Activated CD8-positive, alpha-beta memory T cell treated with anti-CD3 and anti-CD28 coated beads, Interleukin-2, amount 50 U/mL, for 4 hours (primary cell): Measurements from ENCODE around the gene LHX1.

ENCODE experiments used
- DNase-seq: peaks from one replicate; pipeline ENCODE4 v3.0.0-alpha.2; 2020

Gene LHX1

DNA sequence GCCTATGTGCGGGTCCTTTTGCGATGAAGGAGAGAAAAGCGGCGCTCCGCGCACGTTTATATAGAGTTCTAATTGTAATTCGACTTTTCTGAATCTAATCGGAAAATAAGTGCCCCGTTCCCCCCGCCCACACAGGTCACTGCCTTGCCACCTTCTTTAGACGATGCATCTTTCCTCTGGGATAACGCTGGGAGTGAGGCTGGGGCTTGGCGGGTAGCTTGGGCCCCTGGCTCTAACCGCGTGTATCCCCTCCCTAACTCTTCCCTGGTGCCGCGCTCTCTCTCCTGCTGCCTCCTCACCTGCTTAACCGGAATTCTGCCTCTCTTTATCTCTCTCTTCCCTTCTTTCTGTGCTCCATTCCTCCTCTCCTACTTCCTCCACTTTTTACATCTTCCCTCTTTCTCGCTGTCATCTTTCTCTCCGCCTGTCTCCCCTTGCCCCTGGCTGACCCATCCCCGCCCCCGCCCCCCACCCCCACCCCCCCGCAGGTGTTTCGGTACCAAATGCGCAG lies 2.6 kb downstream of the LHX1 start:
- DNase-seq: no peak

DNA sequence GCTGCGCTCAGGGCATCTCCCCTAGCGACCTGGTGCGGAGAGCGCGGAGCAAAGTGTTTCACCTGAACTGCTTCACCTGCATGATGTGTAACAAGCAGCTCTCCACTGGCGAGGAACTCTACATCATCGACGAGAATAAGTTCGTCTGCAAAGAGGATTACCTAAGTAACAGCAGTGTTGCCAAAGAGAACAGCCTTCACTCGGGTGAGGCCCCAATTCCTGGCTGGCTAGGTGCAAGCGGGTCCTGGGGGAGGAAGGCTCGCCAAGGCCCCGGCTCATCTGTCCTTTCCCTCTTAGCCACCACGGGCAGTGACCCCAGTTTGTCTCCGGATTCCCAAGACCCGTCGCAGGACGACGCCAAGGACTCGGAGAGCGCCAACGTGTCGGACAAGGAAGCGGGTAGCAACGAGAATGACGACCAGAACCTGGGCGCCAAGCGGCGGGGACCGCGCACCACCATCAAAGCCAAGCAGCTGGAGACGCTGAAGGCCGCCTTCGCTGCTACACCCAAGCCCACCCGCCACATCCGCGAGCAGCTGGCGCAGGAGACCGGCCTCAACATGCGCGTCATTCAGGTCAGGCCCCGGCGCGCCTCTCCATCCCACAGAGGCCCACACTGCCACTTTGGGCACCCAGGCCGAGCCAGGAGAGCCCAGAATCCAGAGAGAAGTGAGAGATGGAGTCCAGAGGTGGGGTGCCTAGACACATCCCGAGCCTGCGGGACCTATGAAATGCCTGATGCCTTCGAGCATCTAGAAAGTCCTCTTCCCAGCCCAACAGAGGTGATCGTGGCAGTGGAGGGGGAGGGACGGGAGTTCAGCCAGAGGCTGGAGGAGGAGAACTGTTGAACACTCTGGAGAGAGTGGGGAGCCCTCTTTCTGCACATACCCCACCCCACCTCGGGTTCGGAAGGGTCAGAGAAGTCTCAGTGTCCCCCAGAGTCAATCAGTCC lies 3.3 kb downstream of the LHX1 start:
- no peak for DNase-seq

DNA sequence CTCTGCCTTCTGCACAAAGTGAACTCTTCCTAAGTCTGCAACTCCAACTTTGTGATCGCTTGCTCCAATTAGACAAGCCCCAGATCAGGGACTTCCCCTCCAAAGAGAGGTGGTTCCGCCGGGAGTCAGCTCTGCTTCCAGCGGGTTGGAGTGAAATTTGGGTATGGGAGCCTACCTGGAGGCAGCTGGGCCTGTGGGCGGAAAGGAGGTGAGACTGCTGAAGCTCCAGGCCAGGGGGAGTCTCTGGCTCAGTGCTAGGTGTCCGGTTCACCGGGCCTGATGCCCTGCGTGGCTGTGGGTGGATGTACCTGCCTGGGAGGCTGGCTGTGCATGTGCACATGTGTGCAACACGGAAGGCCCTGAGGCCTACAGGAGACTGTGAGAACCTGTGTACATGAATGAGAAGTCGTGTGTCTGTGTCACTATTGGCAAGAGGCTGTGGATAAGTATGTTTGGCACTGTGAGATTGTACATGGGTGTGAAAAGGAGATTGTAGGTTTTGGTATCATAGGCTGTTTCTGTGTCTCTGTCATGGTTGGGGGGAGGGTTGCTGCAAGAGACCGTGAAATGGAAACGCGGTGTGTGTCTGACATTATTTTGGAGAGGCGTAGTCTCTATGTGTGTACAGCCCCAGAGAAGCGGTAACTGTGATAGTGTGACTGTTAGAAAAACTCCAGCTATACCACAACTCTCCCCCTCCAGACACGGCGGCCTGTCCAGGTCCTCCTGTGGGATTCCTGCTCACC lies 4.2 kb downstream of the LHX1 start:
- no peak for DNase-seq

DNA sequence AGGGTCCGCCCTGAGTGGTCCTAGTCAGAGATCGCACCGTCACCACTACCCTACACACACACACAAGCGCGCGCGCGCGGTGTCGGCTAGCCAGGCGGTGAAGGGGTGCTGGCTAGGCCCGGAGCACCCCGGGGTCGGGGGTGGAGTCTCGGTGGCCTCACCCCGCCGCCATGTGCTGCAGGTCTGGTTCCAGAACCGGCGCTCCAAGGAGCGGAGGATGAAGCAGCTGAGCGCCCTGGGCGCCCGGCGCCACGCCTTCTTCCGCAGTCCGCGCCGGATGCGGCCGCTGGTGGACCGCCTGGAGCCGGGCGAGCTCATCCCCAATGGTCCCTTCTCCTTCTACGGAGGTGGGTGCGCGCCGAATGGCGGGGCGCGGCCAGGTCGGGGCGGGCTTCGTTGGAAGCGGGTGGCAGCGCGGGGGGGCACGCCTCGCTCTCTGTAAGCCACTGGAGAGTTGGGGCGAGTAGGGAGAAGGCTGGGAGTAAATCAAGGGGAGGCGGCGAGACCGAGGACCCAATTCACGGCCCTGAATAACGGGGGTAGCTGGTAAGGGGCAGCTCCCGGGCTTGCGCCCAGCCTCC lies 4.8 kb downstream of the LHX1 start:
- no peak for DNase-seq

DNA sequence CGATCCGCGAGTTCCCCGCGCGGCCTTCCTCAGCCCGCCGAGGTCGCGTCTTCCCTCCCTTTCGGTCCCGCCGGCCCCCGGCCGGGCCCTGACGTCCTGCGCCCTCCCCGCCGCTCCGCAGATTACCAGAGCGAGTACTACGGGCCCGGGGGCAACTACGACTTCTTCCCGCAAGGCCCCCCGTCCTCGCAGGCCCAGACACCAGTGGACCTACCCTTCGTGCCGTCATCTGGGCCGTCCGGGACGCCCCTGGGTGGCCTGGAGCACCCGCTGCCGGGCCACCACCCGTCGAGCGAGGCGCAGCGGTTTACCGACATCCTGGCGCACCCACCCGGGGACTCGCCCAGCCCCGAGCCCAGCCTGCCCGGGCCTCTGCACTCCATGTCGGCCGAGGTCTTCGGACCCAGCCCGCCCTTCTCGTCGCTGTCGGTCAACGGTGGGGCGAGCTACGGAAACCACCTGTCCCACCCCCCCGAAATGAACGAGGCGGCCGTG lies 5.4 kb downstream of the LHX1 start:
- no peak for DNase-seq

DNA sequence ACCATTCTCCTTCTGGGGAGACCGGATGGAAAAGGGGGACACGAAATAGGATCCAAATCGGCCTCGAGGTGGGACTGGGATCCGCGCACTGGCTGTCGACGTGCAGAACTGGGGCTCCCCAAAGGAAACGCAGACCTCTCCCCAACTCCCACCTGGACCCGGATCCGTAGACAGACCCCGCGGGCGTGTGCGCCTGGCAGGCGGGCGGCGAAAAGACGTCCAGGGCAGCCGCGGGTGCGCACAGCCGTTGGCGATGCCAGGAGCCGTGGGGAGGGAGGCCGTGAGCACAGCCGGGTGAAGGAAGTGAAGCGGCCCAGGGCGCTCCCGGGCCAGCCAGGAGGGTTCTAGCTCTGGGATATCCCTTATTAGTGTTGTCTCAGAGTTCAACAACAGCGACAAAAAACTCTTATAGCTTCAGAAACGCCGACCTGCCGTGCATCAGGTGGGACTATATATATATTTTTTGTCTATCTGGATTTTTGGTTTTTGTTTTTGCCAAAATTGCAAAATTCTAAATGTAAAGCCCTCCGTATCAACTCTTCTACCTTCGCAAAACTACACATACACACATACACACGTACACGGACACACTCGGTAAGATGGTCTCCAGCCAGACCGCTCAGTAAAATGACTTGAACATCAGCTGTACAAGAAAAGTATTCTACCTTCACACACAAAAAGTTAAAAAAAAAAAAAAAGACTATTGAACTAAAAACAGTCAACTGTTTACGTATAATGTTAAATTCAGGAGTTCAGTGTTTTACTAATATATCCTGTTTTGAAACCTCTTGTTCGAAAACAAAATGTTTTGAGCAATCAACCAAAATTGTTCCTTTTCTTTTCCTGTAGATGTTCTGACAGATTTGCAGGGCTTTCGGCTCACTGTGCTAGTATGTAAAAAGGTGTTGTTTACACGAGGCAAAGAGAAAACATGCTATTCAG lies 6.2 kb downstream of the LHX1 start:
- DNase-seq: no peak

DNA sequence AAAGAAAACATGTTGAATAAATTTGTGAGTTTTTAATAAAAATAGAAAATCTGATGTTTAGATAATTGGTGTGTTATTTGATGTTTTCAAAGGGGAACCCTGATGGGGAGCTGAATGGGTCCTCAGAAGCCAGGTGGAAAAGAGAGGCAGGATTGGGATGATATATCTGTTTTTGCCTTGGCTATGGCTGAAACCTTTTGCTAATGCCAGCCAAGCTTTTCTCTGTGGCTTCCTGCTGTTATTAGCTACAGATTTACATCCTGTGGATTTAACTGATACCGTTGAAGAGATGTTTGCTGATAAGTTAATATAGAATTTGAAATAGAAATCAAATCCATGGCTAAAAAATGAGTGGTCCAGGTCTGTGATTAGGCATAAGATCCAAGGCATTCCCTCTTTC lies 7.3 kb downstream of the LHX1 start:
- no peak for DNase-seq

DNA sequence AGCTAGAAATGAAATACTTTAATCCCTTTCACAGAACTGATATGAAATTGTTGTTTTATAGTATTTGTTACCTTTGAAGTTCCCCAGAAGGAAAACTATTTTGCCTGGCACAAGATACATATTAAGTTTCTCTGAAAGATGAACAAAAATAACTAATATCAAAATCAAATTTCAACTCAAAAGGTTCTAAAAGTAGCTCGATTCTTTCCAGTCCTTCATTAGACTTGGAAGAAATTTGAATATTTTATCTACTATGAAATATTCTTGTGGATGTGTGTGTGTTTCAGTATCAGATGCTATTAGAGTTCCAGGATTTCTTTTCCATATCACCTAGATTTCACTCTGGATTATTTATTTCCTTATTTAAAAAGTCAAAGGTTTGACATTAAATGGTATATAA lies 7.9 kb downstream of the LHX1 start:
- DNase-seq: no peak

DNA sequence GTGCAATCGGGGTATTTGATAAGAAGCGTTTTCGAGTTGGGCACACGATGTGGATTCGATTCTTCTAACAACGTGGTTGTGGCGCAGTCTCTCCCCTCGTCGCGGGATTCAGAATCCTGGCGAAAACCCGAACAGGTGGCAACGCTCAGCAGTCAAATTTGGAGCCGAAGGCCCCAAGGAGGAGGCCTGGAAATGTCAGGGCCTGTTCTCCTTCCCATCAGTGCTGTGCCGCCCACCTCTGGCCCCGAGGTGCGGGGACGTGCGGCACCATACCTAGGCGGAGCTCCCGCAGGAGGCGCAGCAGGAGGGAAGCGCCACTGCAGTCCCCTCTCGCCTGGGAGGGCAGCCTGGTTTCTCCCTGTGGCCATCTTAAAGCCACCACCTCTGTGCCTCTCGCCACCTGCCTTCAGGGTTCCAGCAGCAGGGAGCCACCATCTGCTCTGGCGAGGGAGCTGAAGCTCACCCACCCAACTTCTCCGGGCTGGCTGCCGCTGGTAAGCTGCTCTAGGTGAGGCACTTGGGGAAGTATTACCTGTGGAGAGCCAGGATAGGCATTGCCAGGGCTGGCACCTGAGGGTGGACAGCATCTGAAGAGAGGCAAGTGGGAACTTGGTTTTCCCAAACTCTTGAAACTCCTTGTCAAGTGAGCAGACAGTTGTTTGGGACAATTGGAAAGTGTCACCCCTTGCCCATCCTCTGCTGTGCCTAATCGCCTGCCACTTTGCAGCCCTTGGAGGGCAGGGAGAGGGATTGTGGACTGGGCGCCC lies 8.9 kb downstream of the LHX1 start:
- DNase-seq: no peak

DNA sequence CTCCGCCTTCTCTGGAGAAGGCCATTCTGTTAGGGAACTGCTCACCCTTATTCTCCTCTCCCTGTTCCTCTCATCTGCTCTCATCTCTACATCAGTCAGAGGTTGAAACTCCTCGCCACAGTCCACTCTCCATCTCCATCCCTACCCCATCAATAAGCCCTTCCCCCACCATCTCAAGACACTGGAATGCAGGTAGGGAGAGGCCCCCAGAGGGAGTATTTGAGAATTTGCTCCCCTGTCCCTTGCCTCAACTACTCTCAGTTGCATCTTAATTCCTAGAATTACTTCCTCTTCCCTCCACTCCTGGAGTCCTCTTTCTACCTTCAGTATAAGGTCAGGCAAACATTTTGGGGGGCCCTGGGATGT lies 9.4 kb downstream of the LHX1 start:
- DNase-seq: no peak

DNA sequence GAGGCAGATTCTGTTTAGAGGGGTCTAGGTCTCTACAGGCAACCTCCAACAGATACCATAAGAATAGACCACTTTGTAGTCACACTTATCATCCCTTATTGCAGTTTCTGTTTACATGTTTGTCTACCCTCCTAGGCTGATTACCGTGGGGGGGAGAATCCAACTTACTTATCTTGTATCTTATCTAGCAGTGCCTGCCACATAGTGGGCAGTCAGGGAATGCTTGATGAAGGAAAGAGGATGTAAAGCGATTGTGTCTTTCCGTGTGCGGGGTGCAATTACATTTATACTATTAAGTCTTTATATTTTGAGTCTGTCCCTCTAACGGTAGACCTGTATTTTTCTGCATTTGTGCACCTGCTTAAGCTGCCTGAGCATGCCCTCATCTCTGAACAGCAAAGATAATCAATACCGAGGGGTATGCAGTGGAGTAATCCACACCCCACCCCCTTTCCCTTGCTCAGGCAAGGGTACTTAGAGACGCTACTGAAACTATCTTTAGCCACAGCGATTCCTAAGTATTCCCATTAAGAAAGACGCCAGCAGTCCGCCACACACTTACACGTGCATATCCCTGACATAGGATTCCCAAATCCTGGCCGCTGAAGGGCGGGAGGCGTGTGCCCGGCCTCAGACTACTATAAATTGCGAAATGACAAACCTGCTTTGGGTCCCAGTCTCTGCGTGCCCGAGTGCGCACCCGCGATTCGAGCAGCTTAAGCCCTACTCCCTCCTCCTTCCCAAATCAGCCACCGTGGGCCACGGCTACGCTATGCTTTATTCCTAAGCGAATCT lies 10.8 kb downstream of the LHX1 start:
- no peak for DNase-seq

GRCh38 chr17:36948717-36949460 lies 11.6 kb downstream of the LHX1 start, which contains the start of gene AATF:
TSS of gene AATF (plus strand) at chr17:36948954. CDS start at chr17:36949126, 172 bp downstream.
- peak; percentile 96 for DNase-seq

GRCh38 chr17:36949461-36949927 lies 12.2 kb downstream of the LHX1 start:
- DNase-seq: no peak

GRCh38 chr17:36950027-36950426 lies 12.8 kb downstream of the LHX1 start:
- DNase-seq: no peak

- DNase-seq: no peak
Measured at GRCh38 chr17:36951084-36951789, 14.0 kb downstream of the LHX1 start.

DNA sequence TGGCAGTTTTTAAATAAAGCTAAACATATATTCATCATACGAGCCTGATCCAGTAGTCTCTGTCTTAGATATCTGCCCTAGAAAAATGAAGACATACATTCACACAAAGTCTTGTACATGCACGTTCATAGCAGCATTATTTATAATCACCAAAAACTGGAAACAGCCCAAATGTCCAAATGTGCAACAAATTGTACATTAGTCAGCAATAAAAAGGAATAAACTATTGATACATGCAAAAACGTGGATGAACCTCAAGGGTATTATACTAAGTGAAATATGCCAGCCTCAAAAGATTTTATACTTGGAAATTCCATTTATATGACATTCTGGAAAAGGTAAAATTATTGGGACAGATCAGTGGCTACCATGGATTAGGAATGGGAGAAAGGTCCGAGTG lies 34.2 kb downstream of the LHX1 start:
- DNase-seq: no peak

DNA sequence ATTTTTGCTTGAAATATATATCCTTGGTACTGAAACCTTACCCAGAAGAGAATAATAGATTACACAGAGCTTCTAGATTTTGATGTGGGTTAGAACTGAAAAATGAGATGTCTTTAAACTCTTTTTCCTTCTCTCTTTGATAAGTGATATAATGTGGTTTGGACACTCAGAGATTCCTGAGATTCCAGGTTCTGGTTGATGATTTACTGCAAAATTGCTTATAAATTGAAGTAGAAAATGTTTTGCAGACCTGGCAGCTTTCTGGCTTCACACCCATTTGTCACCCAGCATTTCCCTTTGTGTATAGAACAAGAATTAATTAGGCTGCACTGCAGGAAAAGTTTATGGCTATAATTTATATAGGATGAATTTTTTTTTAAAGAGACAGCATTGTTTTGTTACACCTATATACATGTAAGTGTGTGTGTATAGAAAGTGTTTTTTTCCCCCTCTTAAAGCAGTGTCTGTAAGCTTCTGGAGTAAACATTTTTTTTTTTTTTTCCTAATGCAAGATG lies 35.0 kb downstream of the LHX1 start:
- no peak for DNase-seq

DNA sequence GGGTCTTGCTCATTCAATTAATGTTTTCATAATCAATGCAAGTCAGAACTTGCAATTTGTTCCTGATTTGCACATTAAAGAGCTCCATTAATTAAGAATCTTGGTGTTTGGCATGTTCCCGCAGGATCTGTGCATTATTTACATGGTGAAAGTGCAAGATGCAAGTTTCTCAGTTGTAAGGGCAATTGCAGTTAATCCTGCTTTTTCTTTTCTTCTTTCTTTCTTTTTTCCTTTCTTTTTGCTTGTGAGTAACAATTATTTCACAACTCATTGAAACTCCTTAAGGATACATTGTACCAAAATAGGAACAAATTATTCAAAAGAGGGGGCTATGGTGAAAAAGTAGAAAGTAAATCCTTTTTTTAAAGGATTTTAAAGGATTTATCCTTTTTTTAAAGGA lies 35.6 kb downstream of the LHX1 start:
- no peak for DNase-seq
